Measurements from ENCODE around the gene MOGAT2. TPM values are rescaled to one million over a fixed set of nuclear protein-coding genes. Genes with fewer than 3 reads are reported as not detected.

The MOGAT2 gene
- total RNA-seq: not detected in 2 replicates

DNA sequence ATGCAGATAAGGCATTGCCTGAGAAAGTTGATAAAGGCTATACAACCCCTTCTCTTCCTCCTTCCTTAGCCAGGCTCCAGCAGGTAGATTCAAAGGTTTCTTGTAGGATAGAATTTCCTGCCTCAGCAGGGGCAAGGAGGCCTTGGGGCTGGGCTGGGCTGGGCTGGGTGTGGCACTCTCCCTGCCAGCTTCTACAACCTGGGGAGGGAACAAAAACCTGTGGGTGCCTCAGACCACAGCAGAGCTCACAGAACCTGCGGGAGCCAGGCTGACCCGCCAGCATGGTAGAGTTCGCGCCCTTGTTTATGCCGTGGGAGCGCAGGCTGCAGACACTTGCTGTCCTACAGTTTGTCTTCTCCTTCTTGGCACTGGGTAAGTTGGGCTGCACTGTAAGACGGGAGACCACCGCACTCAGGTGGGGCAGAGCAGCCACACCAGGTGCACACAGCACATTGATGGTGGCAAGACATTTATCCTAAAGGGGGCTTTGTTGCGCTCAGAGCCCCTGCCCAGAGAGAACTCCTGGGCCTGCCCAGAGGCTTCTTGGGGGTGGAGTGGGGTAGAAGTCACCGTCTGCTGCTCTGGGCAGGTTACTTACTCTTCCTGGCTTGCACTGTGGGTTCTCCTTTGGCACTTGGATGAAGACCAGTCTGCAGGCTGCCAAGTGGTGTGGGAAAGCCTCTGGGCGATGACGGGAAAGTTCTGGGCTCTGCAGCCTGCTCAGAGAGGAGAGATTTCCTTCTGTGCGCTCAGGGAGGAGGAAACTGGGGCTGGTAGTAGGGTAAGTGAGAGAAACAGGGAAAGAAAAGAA lies at the start of gene MOGAT2:
Gene MOGAT2, plus strand, starts transcription at position 231 of the 811 bp plus-strand sequence. Its CDS starts 51 bp downstream, at position 282.

DNA sequence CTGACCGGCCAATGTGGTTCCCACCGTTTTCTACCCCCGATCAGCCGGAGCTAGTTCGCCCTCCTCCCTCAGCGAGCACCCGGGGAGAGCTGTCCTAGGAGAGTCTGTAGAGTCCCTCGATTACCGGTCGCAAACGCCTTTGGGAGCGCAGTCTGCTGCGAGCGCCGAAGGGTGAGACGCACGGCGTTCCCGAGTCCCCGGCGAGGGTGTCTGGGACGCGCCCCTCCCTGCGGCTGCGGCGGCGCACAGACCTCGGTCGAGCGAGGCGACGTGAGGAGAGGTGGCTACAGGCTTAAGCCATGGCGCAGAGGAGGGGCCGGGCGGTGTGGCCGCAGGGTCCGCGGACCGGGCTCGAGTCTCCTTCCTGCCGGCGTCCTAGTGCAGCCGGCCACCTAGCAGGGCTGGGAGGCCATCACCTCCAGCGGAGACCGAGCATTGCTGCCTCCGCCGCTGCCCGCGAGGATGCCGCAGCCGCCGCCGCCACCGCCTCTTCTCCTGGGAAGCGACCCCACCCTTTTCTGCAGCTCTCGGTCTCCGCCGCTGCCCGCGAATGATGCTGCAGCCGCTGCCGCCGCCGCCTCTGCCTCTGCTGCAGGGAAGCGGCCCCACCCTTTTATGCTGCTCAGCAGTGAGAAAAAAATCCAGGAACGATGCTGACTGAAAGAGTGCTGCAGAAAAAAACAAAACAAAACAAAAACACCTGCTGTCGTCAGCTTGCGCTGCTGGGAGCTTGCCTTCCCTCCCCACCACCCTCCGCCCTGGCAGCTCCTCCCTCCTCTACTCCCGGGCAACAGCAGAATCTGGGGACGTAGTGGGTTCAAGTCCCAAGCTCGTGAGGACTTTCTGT lies 49.0 kb upstream of the MOGAT2 start, which contains the start of gene MAP6:
Gene MAP6, minus strand, starts transcription at position 588 of the 847 bp plus-strand sequence. CDS start 669 bp downstream, outside the sequence.

DNA sequence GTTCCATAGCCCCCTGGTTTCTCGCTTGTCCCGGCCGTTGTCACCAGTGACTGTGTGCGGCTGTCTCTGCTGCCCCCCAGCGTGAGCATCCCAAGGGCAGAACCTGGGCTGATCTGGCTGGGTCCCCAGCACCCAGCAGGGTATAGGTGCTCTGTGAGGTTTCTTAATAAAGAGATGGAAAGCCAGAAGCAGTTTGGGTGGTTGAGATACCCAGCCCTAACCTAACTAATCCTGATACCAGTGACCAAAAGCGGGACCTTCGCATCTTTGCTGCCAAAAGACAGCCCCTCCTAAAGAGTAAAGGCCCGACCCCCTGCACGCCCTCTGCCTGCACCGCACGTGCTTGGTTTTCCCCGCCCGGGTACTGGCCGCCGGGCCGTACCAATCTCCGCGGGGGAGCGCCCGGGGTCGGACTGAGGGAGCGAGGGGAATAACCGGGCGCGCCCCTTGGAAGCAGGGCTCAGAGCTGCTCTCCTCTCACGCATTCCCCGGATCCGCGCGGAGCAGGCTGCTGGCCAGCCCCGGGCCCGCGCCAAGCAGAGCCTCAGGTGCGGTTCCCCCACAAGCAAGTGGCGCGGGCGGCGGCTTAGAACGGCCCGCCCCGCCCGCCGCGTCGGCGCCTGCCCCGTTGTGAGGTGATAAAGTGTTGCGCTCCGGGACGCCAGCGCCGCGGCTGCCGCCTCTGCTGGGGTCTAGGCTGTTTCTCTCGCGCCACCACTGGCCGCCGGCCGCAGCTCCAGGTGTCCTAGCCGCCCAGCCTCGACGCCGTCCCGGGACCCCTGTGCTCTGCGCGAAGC lies 50.7 kb downstream of the MOGAT2 start, which contains the start of gene DGAT2:
Gene DGAT2, plus strand, starts transcription at position 667 of the 797 bp plus-strand sequence. CDS start 214 bp downstream, outside the sequence.

Small RNAs within 50 kb of the gene (small RNA-seq; reads per million reads assigned to genes)
- not detected for gene RN7SL786P

Other genes starting within 250 kb of the MOGAT2 start
- gene GDPD5, start 191.9 kb upstream of the MOGAT2 start, total RNA-seq: 43.8 and 44.7 TPM in 2 replicates
- 427 and 542 TPM in 2 replicates for gene SERPINH1, start 155.6 kb upstream of the MOGAT2 start, total RNA-seq
- under 0.01 and 0.48 TPM in 2 replicates for gene MAP6, start 48.8 kb upstream of the MOGAT2 start, total RNA-seq
- gene DGAT2, start 50.9 kb downstream of the MOGAT2 start, total RNA-seq: 1.3 and 2.3 TPM in 2 replicates
- gene UVRAG, start 97.4 kb downstream of the MOGAT2 start, total RNA-seq: 74.5 and 78.4 TPM in 2 replicates

Data from vein endothelial cell (primary cell).